ENCODE data around the gene DHX58. TPM values are rescaled to one million over a fixed set of nuclear protein-coding genes. Genes with fewer than 3 reads are reported as not detected.

Gene DHX58
- total RNA-seq, 4 donors from 2014 or later = 3.9 to 10.4 (median 8.9) TPM

DNA sequence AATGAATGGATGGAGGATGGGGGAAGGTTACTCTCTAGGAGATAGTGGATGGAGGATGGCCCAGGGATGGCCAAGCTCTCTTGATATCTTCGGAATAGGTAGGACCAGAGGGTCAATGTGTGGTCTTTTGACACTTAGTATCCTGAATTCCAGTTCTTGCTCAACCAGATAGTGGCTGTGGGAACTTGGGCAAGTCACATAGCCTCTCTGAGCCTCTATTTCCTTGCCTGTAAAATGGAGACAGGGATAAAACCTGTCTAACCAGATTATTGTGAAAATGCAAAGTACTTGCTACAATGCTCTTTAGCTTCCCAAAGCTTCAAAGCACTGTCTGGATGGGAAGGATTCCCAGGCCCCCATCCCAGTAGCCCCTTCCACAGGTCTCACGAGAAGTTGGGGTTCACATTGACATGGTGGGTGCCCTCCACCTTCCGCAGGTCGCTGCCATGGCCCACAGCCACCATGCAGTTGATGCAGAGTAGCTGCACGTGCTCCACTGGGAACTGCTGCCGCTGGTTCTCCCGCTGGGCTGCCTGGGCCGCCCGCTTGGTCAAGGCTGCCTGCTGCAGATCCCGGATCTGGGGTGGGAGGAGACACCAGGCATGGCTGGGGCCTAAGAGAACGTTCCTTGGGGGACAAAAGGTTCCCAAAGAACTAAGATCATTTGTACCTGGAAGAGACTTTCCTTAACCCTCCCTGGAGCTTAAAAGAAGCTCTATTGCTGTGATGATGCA, 9.1 kb downstream of the DHX58 start:
- peaks cover 0 to 25% (median 0%) of the 10 kb centered on the region in 3 donors for H3K36me3 ChIP-seq
- TF ChIP-seq, protein P1, sequence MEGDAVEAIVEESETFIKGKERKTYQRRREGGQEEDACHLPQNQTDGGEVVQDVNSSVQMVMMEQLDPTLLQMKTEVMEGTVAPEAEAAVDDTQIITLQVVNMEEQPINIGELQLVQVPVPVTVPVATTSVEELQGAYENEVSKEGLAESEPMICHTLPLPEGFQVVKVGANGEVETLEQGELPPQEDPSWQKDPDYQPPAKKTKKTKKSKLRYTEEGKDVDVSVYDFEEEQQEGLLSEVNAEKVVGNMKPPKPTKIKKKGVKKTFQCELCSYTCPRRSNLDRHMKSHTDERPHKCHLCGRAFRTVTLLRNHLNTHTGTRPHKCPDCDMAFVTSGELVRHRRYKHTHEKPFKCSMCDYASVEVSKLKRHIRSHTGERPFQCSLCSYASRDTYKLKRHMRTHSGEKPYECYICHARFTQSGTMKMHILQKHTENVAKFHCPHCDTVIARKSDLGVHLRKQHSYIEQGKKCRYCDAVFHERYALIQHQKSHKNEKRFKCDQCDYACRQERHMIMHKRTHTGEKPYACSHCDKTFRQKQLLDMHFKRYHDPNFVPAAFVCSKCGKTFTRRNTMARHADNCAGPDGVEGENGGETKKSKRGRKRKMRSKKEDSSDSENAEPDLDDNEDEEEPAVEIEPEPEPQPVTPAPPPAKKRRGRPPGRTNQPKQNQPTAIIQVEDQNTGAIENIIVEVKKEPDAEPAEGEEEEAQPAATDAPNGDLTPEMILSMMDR (IDR thresholded peaks at IDR 0.05) = no peak
- no peak for TF ChIP-seq POLR2A (IDR thresholded peaks at IDR 0.05)
- intact Hi-C loops (cut with DNase I) = no loop called here
- H3K9me3 ChIP-seq = no peaks in the 10 kb centered on the region
- WGBS, 2 donors = 54 to 100% methylated on average over 1 to 2 of the region's 11 CpGs
- H3K4me1 ChIP-seq = peaks cover 0 to 23% (median 2%) of the 10 kb centered on the region in 3 donors
- no peak for DNase-seq
- H3K4me3 ChIP-seq = no peak overlapping the region
- H3K27me3 ChIP-seq = peaks cover 0 to 5% (median 0%) of the 10 kb centered on the region in 4 donors
- no peak overlapping the region for H3K27ac ChIP-seq

DNA sequence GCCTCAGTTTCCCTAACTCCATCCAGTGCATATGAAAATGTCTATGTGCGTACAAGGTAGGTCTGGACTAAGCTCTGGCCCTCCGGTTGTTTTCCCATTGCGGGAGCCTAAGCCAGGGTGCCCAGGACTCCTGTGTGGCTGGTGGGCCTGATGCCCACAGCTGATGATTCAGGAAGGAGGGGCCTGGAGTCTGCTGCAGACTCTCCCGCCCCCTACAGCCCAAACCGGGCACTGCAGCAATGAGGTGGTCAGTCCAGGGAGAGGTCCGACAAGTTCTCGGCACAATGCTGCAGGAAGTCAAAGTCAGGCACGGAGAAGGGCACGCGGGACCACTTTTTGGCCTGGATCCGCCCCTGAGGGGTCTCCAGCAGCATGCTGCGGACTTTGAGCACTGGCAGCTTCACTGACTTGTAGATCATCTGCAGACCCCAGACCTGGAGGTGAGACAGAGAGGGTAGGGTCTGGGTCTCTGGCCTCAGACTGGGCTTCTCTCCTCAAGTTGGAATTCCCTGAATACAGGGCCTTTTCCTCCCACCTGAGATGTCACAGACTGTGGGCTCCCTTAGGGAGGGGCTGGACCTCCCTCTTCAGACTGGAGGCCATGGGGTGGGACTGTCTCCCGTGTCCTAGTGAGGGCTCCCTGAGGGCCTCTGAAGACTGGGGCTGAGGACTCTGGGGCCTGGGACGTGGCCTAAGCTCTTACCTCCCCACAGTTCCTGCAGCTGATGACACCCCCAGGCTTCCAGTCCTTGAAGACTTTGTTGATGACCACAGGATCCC, 10.8 kb downstream of the DHX58 start:
- H3K27me3 ChIP-seq = peaks cover 0 to 22% (median 5%) of the 10 kb centered on the region in 4 donors
- no peak overlapping the region for H3K4me3 ChIP-seq
- intact Hi-C loops (cut with DNase I) = no loop called here
- no peak overlapping the region for H3K27ac ChIP-seq
- H3K4me1 ChIP-seq = peaks cover 7 to 22% (median 12%) of the 10 kb centered on the region in 3 donors
- TF ChIP-seq POLR2A (IDR thresholded peaks at IDR 0.05) = no peak
- TF ChIP-seq, protein P1 (IDR thresholded peaks at IDR 0.05) = peak; percentile 42 to 77 (median 65)
- H3K36me3 ChIP-seq = peaks cover 0 to 21% (median 0%) of the 10 kb centered on the region in 3 donors
- no peaks in the 10 kb centered on the region for H3K9me3 ChIP-seq
- no peak for DNase-seq
- WGBS, 2 donors = 52 to 73% methylated on average over 4 to 12 of the region's 14 CpGs

DNA sequence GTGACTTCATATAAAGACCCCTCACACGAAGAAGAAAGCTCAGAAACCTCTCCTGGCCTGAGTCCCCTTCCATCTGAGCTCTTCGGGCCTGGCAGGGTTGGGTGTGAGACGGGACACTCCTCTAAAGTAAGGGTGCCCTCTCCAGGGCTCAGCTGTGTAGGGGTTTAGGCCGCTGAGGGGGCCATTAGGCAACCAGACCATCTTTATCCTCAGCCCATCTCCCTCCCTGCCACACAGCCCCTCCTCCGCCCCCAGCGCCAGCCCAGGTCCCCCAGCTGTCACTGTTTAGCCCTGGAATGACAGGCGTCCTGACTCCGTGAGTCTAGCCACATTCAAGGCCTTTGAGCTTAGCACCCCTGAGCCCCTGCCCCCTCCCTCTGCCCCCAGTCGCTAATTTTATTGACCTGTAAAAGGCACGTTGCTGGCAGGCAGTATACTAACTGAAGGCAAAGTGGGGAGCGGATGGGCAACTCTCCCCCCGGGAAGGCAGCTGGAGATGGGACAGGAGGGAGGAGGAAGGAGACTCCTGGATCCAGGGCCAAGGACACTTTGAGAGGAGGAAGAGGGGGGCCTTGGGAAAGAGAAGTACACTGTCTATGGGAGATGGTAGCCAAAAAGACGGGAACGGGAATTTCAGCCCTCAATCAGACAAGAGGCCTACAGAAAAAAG, 13.6 kb downstream of the DHX58 start:
- 74 to 93% methylated on average over 2 to 11 of the region's 14 CpGs for WGBS, 2 donors
- H3K36me3 ChIP-seq = peaks cover 0 to 5% (median 0%) of the 10 kb centered on the region in 3 donors
- peaks cover 0 to 44% (median 5%) of the 10 kb centered on the region in 4 donors for H3K27me3 ChIP-seq
- no peak overlapping the region for H3K27ac ChIP-seq
- H3K4me3 ChIP-seq = peak overlapping the region in 1 of 4 donors; percentile 48
- intact Hi-C loops (cut with DNase I) = no loop called here
- no peak for DNase-seq
- H3K4me1 ChIP-seq = peaks cover 7 to 21% (median 12%) of the 10 kb centered on the region in 3 donors
- no peaks in the 10 kb centered on the region for H3K9me3 ChIP-seq
- TF ChIP-seq, protein P1 (IDR thresholded peaks at IDR 0.05) = no peak
- no peak for TF ChIP-seq POLR2A (IDR thresholded peaks at IDR 0.05)

DNA sequence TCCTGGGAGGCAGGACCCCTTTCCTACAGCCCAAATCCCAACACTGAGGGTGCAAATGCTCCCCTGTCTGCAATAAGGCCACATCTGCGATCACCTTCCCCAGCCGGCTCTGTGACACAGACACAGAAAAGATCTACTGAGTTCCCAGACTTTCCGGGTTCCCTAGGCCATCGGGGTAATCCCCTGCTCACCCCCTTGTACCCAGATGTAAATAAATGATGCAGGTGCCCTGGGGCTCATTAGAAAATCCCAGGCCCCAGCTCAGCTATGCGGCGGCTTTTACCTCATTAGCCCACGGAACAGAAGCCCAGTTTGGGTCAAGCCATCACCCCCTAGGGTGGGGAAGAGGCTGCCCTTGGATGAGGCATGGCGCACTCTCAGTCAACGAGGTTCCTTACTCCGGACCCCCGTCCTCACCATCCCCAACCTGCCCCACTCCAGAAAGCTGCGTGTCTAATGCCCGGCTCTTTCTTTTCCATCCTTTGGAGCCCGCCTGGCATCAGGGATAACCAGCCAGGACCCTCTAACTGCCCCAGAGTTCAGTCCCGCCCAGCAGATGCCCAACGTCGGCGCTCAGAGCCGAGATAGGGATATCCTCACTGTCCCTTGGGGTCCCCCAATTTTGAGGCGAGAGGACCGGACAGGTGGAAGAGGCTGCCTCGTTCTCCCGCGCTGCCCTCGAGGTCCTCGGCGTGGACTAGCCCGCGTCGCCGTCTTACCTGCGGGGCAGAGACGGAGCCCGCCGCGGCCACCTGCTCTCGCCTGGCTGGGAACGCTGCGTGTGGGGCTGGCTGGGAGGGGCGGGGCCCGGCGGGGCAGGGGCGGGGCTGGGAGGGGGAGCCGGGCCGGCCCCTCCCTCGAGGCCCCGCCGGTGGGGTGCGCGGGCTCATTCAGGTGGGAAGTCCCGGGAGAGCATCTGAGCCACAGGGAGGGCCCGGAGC, 14.6 kb downstream of the DHX58 start, which contains the start of gene ZNF385C:
ZNF385C (minus strand) TSS at position 783 of the 941 bp plus-strand sequence. CDS start 35,417 bp downstream, outside the sequence.
- no peak for DNase-seq
- H3K27me3 ChIP-seq = peaks cover 0 to 44% (median 5%) of the 10 kb centered on the region in 4 donors
- no peaks in the 10 kb centered on the region for H3K36me3 ChIP-seq
- TF ChIP-seq POLR2A (IDR thresholded peaks at IDR 0.05) = no peak
- H3K9me3 ChIP-seq = no peaks in the 10 kb centered on the region
- 20 to 30% methylated on average over 11 to 13 of the region's 52 CpGs for WGBS, 2 donors
- H3K4me3 ChIP-seq = peak within 1 kb of the TSS in 3 of 4 donors; percentile 19 to 48 (median 27)
- H3K4me1 ChIP-seq = peaks cover 7 to 21% (median 12%) of the 10 kb centered on the region in 3 donors
- intact Hi-C loops (cut with DNase I) = no loop called here
- no peak within 1 kb of the TSS for H3K27ac ChIP-seq

All from esophagus squamous epithelium (tissue), 5 donors.